ENCODE results near the gene MCIDAS. TPM values are rescaled to one million over a fixed set of nuclear protein-coding genes. Genes with fewer than 3 reads are reported as not detected.
A peak's percentile ranks its signal among the peaks of the same experiment; 100 is the strongest.

The MCIDAS gene
- total RNA-seq, 2 experiments from 2014 or later, result 0.21 TPM; not detected in 1

GRCh38 chr5:55187370-55187769, 39.7 kb downstream of the MCIDAS start:
- peak; percentile 13 for DNase-seq (ENCODE audit: low spot score)
- no peaks in the 10 kb centered on the region for H3K4me1 ChIP-seq (ENCODE audit: insufficient read depth, low read length, poor library complexity, severe bottlenecking)
- no peak overlapping the region for H2AFZ ChIP-seq (ENCODE audit: low read length)
- ChIA-PET POLR2A (interaction anchor here (0.5 to 1.2 kb wide), 4 partner anchors 14 to 518 kb away, joined by 3 to 5 read pairs (median 4); no protein-coding TSS in a partner anchor), CTCF (ENCODE audit: unreplicated experiment) (no interaction called here)
- H4K20me1 ChIP-seq (ENCODE audit: insufficient read depth, low read length), result no peaks in the 10 kb centered on the region
- no peaks in the 10 kb centered on the region for H3K9me3 ChIP-seq (ENCODE audit: low read length)
- H3K27ac ChIP-seq (ENCODE audit: low read depth, low read length, poor library complexity, severe bottlenecking), result no peak overlapping the region
- no TSS peak for BruUV-seq (replicated peaks)
- no peak for TF ChIP-seq EZH2phosphoT487 (IDR thresholded peaks at IDR 0.05; ENCODE audit: borderline replicate concordance, low read depth, low read length)
- peak; percentile 63 for TF ChIP-seq CTCF (conservative IDR thresholded peaks at IDR 0.05; ENCODE audit: low read length)
- no peaks in the 10 kb centered on the region for H3K36me3 ChIP-seq (ENCODE audit: insufficient read depth, low read length)
- no peaks in the 10 kb centered on the region for H3K9me2 ChIP-seq (ENCODE audit: insufficient read depth, low read length)
- intact Hi-C loops (cut with micrococcal nuclease; ENCODE audit: unreplicated experiment), result no loop called here
- H3K4me3 ChIP-seq (ENCODE audit: low read depth, low read length, poor library complexity, severe bottlenecking), result no peak overlapping the region
- H3K4me2 ChIP-seq (ENCODE audit: low read length), result no peak overlapping the region
- H3K79me2 ChIP-seq (ENCODE audit: insufficient read depth, low read depth, low read length), result no peaks in the 10 kb centered on the region

- no peaks in the 10 kb centered on the region for H3K9me2 ChIP-seq (ENCODE audit: insufficient read depth, low read length)
- TF ChIP-seq EZH2phosphoT487 (IDR thresholded peaks at IDR 0.05; ENCODE audit: borderline replicate concordance, low read depth, low read length), result no peak
- TF ChIP-seq CTCF (conservative IDR thresholded peaks at IDR 0.05; ENCODE audit: low read length), result no peak
- CTCF ChIA-PET (ENCODE audit: unreplicated experiment), result no interaction called here
- H3K9me3 ChIP-seq (ENCODE audit: low read length), result no peaks in the 10 kb centered on the region
- POLR2A ChIA-PET, result no interaction called here
- intact Hi-C loops (cut with micrococcal nuclease; ENCODE audit: unreplicated experiment), result no loop called here
- no peaks in the 10 kb centered on the region for H3K79me2 ChIP-seq (ENCODE audit: insufficient read depth, low read depth, low read length)
- no TSS peak for BruUV-seq (replicated peaks)
- no peak overlapping the region for H2AFZ ChIP-seq (ENCODE audit: low read length)
- H3K4me2 ChIP-seq (ENCODE audit: low read length), result no peak overlapping the region
- H3K27ac ChIP-seq (ENCODE audit: low read depth, low read length, poor library complexity, severe bottlenecking), result no peak overlapping the region
- H3K4me1 ChIP-seq (ENCODE audit: insufficient read depth, low read length, poor library complexity, severe bottlenecking), result peaks cover 17% of the 10 kb centered on the region
- DNase-seq (ENCODE audit: low spot score), result no peak
- no peak overlapping the region for H3K4me3 ChIP-seq (ENCODE audit: low read depth, low read length, poor library complexity, severe bottlenecking)
- H4K20me1 ChIP-seq (ENCODE audit: insufficient read depth, low read length), result no peaks in the 10 kb centered on the region
- no peaks in the 10 kb centered on the region for H3K36me3 ChIP-seq (ENCODE audit: insufficient read depth, low read length)
Measured at GRCh38 chr5:55180016-55180415, 47.1 kb downstream of the MCIDAS start.

- POLR2A ChIA-PET, result interaction anchor here (0.6 kb wide), 1 partner anchor 894 kb away, joined by 5 read pairs; no protein-coding TSS in a partner anchor
- DNase-seq (ENCODE audit: low spot score), result no peak
- peak overlapping the region; percentile 41; the same call in 1 of the 2 replicates for H2AFZ ChIP-seq (ENCODE audit: low read length)
Measured at GRCh38 chr5:55177078-55177477, 50.0 kb downstream of the MCIDAS start.

More at GRCh38 chr5:55177078-55177477, 50.0 kb downstream of the MCIDAS start:
- Histone ChIP-seq H3K79me2 (ENCODE audit: insufficient read depth, low read depth, low read length) (no peaks in the 10 kb centered on the region), H3K4me1 (ENCODE audit: insufficient read depth, low read length, poor library complexity, severe bottlenecking) (peaks cover 29% of the 10 kb centered on the region), H3K27ac (ENCODE audit: low read depth, low read length, poor library complexity, severe bottlenecking) (no peak overlapping the region), H3K4me2 (ENCODE audit: low read length) (peak overlapping the region; percentile 86), H3K36me3 (ENCODE audit: insufficient read depth, low read length) (no peaks in the 10 kb centered on the region), H3K4me3 (ENCODE audit: low read depth, low read length, poor library complexity, severe bottlenecking) (peak overlapping the region; percentile 60), H3K9me2 (ENCODE audit: insufficient read depth, low read length) (no peaks in the 10 kb centered on the region), H4K20me1 (ENCODE audit: insufficient read depth, low read length) (no peaks in the 10 kb centered on the region), H3K9me3 (ENCODE audit: low read length) (no peaks in the 10 kb centered on the region)
- intact Hi-C loops (cut with micrococcal nuclease; ENCODE audit: unreplicated experiment), result loop anchor here (10.0 kb wide), 2 partner anchors 268 to 358 kb away; partner anchors contain the start of gene PLPP1
- BruUV-seq (replicated peaks), result no TSS peak
- CTCF ChIA-PET (ENCODE audit: unreplicated experiment), result no interaction called here
- TF ChIP-seq CTCF (conservative IDR thresholded peaks at IDR 0.05; ENCODE audit: low read length) (no peak), EZH2phosphoT487 (IDR thresholded peaks at IDR 0.05; ENCODE audit: borderline replicate concordance, low read depth, low read length) (no peak)

Data from OCI-LY7 (cell line).